HG03575 (cell line): ENCODE results near the gene CPA4.
"Not testable (repeated sequence)": the region's sequence is repeated elsewhere in the genome, so short reads cannot be mapped to it uniquely, and the experiment has no call there.

Experiments
- ATAC-seq: cut with Tn5 transposase; IDR thresholded peaks from one replicate; pipeline ENCODE4 v1.9.1; 2021; ENCODE audit not compliant: unreplicated experiment, insufficient number of reproducible peaks, low FRiP score; ENCODE audit errors: extremely low read depth

The CPA4 gene, protein sequence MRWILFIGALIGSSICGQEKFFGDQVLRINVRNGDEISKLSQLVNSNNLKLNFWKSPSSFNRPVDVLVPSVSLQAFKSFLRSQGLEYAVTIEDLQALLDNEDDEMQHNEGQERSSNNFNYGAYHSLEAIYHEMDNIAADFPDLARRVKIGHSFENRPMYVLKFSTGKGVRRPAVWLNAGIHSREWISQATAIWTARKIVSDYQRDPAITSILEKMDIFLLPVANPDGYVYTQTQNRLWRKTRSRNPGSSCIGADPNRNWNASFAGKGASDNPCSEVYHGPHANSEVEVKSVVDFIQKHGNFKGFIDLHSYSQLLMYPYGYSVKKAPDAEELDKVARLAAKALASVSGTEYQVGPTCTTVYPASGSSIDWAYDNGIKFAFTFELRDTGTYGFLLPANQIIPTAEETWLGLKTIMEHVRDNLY

DNA sequence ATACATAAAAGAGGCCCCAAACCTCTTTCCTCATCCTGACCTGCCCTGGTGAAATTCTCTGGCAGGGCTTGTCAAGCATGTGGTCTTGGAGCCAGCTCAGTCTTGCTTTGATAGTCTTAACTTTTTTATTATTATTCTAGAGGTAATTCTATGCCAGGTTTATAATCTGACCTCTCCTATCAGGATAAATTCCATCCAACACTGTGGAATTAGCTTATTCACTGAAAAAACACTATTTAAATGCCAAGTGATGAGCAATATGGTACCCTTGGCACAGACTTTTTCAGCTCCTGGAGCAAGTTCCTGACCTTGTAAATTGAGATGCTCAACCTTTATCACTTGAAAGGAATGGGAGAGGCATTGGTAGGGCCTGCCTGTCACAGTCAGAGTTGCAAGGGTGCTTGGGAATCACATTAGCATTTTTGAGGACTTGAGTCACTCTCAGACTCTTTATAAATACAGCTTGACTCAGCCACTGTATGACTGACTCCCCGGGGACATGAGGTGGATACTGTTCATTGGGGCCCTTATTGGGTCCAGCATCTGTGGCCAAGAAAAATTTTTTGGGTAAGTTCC, at the start of gene CPA4:
Gene CPA4, plus strand, starts transcription at position 480 of the 576 bp plus-strand sequence. Its CDS starts 20 bp downstream, at position 500.
- no peak for ATAC-seq

DNA sequence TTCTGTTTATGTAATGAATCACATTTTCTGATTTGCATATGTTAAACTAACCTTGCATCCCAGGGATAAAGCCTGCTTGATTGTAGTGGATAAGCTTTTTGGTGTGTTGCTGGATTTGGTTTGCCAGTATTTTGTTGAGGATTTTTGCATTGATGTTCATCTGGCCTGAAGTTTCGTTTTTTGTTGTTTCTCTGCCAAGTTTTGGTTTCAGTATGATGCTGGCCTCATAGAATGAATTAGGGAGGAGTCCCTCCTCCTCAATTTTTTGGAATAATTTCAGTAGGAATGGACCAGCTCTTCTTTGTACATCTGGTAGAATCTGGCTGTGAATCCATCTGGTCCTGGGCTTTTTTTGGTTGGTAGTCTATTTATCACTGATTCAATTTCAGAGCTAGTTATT, 49.5 kb upstream of the CPA4 start:
- not testable (repeated sequence) for ATAC-seq

DNA sequence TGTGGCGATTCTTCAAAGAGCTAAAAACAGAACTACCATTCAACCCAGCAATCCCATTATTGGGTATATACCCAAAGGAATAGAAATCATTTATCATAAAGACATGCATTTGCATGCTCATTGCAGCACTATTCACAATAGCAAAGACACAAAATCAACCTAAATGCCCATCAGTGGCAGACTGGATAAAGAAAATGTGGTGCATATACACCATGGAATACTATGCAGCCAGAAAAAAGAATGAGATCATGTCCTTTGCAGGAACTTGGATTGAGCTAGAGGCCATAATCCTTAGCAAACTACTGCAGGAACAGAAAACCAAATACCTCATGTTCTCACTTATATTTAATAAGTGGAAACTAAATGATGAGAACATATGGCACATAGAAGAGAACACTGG, 46.5 kb upstream of the CPA4 start:
- ATAC-seq: not testable (repeated sequence)

DNA sequence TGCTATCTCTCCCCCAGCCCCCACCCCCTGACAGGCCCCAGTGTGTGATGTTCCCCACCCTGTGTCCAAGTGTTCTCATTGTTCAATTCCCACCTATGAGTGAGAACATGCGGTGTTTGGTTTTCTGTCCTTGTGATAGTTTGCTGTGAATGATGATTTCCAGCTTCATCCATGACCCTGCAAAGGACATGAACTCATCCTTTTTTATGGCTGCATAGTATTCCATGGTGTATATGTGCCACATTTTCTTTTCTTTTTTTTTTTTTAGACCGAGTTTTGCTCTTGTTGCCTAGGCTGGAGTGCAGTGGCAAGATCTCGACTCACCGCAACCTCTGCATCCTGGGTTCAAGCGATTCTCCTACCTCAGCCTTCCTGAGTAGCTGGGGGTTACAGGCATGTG, 44.1 kb upstream of the CPA4 start:
- ATAC-seq: not testable (repeated sequence)

DNA sequence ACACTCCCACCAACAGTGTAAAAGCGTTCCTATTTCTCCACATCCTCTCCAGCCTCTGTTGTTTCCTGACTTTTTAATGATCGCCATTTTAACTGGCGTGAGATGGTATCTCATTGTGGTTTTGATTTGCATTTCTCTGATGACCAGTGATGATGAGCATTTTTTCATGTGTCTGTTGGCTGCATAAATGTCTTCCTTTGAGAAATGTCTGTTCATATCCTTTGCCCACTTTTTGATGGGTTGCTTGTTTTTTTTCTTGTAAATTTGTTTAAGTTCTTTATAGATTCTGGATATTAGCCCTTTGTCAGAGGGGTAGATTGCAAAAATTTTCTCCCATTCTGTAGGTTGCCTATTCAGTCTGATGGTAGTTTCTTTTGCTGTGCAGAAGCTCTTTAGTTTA, 43.3 kb upstream of the CPA4 start:
- not testable (repeated sequence) for ATAC-seq

DNA sequence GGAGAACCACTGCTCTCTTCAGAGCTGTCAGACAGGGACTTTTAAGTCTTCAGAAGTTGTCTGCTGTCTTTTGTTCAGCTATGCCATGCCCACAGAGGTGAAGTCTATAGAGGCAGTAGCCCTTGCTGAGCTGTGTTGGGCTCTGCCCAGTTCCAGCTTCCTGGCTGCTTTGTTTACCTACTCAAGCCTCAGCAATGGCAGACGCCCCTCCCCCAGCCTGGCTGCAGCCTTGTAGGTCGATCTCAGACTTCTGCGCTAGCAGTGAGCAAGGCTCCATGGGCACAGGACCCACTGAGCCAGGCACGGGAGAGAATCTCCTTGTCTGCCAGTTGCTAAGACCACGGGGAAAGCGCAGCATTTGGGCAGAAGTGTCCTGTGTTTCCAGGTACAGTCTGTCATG, 38.4 kb upstream of the CPA4 start:
- ATAC-seq: no peak

DNA sequence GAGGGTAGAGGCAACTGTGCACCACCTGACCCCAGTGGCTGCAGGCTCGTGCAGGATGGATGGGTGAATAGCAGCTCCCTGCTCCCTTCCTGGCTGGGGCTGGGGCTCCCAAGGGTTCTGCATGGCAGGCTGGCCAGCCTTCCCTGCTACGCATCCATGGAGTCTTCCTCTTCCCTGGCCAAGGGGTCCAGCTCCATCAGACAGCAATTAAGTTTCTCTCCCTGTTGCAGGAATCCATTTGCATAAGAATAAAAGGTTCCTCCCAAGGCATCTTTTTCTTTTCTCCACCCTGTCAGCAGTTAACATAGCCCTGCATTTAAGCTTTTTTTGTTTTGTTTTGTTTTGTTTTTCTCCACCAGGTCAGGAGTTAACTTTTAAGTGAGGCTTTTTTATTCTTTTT, 36.3 kb upstream of the CPA4 start:
- no peak for ATAC-seq

DNA sequence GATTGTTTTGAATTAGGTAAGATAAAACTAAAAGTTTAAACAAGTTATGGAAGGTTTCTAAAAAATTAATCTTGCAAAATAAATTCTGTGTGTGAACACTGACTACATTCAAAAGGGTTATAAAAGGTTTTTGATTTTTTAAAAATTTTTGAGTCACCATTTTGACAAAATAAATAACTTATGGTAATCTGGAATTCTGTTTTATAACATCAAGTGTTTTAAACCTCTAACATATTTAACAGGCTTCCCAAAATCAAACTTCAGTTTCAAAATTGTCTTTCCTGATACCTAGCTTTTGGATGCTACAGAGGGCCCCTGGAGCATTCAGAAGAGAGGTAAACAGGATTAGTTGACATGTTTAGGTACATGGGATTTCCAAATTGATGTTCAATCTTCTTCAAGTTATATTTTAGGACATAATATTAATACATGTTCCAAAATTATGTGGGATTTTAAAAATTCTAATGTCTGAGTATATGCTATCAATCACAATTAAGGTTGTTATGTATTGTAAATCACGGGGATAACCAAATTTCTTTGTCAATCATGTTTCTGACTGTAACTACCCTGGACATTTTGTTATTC, 34.4 kb upstream of the CPA4 start:
- no peak for ATAC-seq

DNA sequence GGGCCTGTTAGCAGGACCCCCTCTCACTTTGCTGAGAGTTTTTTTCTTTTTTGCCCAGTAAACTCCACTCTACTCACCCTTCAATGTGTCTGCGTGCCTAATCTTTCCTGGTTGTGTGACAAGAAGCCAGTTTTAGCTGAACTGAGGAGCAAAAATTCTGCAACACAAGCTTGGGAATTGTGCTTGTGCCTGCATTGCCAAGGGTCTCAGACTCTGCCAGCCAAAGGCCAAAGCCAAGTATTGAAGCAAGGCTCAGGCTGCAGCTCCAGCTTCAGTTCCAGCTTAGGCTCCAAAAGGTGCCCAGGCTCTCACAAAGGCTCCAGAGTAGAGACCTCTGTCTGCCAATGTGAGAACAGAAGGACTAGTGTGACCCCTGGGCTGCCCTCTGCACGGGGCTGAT, 30.5 kb upstream of the CPA4 start:
- ATAC-seq: no peak

DNA sequence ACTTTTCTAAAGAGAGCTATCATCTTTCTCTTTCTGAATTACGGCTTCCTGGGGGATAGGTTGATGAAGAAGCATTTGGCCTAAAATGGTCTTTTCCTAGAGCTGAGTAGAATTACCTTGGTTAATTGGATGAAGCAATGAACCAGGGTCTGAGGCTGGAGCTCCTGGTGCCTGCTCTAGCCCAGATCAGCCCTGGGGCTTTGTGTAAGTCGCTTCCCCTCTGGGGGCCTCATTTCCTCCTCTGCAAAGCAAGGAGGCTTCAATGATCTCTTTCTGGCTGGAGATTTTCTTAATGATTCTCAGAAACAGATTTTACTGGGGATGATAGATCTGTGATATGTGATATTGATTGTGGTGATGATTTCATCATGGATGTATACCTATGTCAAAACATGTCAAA, 29.8 kb upstream of the CPA4 start:
- no peak for ATAC-seq

DNA sequence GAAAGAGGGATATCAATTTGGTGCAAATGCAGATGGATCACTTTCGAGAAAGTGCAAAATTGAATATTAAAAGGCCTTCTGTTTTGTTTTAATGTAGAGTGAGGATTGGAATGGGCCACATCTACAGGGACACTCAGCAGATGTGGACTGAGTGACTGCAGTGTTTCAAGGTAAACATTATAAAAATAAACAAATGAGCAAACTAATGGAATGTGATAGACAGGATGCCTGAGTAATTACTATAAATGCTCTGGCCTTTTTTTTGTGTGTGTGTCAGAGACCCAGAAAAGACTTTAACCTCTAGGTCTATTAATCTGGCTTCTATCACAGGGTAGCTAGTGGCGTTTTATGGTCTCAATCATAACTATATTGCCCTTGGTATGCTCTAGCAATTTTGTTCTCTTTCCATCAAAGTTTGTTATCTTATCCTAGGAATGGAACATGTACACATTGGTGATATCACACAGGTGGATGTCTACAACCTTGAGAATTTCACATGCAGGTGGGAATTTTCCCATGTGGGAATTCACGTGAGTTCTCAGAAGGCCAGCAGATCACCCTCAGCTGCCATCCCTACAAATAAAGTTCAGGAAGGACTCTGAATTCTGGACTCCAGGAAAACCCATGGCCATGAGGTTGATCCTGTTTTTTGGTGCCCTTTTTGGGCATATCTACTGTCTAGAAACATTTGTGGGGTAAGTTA, 26.6 kb upstream of the CPA4 start, which contains the start of gene CPA2:
Gene CPA2, plus strand, starts transcription at position 606 of the 703 bp plus-strand sequence. Its CDS starts 19 bp downstream, at position 625.
- no peak for ATAC-seq

DNA sequence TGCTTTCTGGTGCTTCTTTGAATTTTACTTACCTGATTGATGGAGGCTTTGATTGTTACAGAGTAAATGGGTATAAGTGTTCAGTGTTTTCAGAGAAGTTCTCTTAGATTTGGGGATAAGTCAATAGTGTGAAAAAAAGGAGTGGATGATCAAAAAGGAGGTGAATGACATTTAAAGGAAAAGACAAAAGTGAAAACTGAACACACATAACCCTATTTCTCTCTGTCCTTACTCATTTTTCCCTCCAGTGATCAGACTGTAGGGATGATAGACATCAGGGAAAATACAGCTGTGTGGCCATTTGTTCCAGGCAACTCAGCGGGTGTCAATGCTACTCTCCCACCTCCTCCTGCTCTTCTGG, 26.0 kb upstream of the CPA4 start:
- no peak for ATAC-seq

DNA sequence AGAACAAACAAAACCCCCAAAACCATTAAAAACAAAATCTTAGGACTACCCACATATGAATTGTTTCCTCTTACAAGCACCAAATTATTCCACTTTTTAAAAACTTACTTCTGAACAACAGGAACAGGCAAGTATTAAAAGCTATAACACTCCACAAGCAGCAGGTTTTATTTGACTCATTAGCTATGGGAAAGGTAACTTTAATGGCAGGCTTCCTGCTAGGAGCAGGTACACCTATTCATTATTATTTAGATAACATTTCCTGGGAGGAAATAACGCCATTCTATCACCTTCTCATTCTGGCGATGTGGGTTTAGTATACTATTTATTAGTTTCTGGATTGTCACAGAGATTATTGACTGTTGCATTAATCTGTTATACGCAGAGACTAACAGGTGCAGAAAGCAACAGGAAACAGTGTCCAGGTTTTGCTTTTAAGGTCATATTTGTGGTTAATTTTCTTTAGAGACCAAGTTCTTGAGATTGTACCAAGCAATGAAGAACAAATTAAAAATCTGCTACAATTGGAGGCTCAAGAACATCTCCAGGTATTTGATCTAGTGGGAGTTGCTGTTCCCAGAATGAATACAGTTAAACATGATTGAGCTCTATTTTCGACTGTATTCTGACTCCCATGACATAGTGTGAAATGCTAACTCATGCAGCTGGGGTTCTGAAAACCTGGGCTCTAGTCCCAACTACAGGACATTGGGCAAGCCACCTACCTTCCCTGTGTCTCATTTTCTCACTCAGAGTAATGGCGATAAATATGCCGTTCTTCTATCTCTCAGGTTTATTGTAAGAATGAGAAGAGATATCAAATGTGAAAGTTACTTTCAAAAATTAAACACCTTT, 24.3 kb upstream of the CPA4 start:
- ATAC-seq: no peak

DNA sequence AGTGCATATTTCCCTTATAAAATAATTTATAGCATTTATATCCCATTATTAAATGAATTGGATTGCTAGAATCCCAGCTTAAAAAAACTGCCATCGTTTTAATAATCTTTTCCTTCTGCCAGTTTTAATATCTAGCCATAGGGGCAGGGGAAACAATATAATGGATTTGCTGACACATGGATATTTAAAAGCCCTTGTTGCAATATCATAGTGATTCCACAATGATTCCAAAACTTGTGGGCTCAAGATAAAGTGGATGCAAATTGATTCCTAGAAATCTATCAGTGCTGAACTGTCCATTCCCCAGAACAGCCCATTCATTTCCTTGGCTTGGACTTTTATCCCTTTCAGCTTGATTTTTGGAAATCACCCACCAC, 23.7 kb upstream of the CPA4 start:
- ATAC-seq: no peak

DNA sequence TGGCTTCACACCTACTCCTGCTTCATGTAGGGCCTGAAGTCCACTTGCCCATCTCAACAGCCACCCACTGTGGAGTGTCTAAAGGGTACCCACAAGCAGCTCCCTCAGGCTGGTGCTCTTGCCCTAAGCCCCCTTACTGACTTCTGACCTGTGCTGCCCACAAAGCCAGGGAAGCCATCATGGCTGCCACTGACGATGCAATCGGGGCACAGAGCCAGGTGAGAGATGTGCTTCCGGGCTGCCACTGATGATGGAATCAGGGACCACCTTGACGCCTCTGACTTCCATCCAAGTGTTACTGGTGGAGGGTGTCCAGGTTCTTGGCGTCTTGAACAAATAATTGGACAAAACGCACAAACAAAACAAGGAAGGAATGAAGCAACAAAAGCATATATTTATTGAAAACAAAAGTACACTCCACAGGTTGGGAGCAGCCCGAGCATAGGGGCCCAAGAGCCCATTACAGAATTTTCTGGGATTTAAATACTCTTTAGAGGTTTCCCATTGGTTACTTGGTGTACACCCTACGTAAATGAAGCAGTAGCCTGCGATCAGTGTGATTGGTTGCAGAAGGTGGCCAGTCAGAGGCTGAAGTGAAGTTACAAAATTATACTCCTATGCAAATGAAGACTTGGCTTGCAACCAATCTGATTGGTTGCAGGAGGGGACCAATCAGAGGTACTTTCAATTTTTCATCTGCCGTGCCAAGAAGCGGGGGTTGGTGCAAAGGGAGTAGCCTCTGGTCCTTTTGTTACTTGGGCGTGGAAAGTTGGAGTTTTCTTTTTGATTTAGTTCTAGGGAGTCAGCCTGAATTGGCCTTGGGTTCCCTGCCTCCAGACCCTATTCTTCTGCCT, 21.8 kb upstream of the CPA4 start:
- no peak for ATAC-seq

DNA sequence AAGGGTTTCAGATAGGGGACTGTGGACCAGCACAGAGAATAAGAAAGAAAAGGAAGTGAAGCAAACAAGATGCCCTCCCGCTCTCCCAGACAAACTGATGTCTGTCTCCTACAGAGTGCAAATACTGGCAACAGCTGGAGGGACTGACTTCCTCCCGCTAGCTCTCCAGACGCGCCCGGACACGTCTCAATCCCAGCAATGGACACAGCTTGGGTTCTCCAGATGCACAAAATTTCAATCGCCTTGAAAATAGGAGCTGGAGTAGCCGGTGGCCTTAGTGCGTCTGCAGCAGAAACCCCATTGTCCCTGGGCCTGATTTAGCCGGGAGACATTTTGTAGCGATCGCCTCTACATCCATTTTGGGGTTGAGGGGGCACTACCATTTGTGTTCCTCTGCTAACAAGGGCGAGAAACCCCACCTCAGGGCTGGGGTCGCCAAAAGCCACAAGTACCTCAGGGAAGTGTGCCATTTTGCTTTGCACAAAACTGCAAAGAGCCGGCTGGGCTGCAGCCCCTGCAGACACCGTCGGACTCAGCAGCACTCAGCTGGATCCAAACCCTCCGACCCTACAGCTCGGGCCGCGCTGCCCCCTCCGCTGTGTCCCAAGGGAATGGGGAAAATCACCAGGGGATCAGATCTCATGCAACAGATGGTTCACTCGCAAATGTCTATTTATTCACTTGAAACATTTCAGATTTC, 20.4 kb upstream of the CPA4 start:
- no peak for ATAC-seq

DNA sequence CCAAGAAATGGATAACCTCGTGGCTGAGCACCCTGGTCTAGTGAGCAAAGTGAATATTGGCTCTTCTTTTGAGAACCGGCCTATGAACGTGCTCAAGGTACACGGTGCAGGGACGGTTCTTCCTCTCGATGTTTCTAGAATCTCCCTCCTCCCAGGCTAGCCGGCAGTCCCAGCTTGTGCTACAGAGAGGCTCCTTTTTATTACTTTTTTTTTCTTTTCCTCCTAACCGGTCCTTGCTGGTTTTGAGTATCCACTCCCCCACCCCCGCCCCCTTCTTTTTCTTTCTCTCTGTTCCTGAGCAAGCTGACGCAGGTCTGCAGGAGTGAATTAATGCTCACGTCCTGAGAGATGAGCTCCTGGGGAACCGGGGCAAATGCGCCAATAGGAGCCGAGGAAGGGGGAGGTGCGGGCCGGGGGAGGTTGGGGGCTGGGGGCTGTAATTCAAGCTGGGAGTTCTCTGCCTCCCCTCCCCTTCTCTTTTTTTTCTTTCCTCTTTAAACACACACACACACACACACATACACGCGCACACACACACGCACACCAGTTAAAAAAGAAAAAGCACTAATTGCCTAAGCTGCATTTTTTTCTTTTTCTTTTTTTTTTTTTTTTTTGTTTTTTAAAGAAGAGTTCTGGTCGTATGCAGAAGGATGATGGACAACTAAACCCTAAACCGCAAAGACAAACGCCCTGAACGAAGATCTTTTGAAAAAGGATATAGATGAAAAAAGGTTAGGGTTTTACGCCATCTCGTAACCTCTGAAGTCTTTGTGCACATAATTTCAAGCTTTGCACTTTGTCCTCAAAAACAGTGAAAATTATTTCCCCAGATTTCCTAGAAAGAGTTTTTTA, 19.7 kb upstream of the CPA4 start:
- ATAC-seq: no peak
